GM19324 (cell line): Measurements from ENCODE around the gene MAGI2.
"Not testable (repeated sequence)": the region's sequence is repeated elsewhere in the genome, so short reads cannot be mapped to it uniquely, and the experiment has no call there.

Source experiments
- ATAC-seq: cut with Tn5 transposase; IDR thresholded peaks from one replicate; pipeline ENCODE4 v1.9.1; 2021; ENCODE audit warnings: mild to moderate bottlenecking, moderate library complexity; ENCODE audit not compliant: unreplicated experiment, low FRiP score

MAGI2 gene

GRCh38 chr7:78011642-78012041 lies 1441.8 kb downstream of the MAGI2 start:
- no peak for ATAC-seq

- no peak for ATAC-seq
Observed at GRCh38 chr7:78007231-78007630, 1446.2 kb downstream of the MAGI2 start.

- no peak for ATAC-seq
Observed at GRCh38 chr7:78006063-78006755, 1447.3 kb downstream of the MAGI2 start.

- no peak for ATAC-seq
Observed at GRCh38 chr7:78002715-78003114, 1450.8 kb downstream of the MAGI2 start.

GRCh38 chr7:78002021-78002420 lies 1451.4 kb downstream of the MAGI2 start:
- no peak for ATAC-seq

GRCh38 chr7:77999168-77999567 lies 1454.3 kb downstream of the MAGI2 start:
- ATAC-seq: not testable (repeated sequence)

GRCh38 chr7:77995717-77996116 lies 1457.8 kb downstream of the MAGI2 start:
- ATAC-seq: no peak

- ATAC-seq: no peak
Observed at GRCh38 chr7:77993838-77994237, 1459.6 kb downstream of the MAGI2 start.

- ATAC-seq: no peak
Observed at GRCh38 chr7:77991656-77992055, 1461.8 kb downstream of the MAGI2 start.

- no peak for ATAC-seq
Observed at GRCh38 chr7:77989981-77990566, 1463.4 kb downstream of the MAGI2 start.

GRCh38 chr7:77985974-77986339 lies 1467.5 kb downstream of the MAGI2 start:
- ATAC-seq: no peak

GRCh38 chr7:77985232-77985973 lies 1468.1 kb downstream of the MAGI2 start:
- no peak for ATAC-seq

GRCh38 chr7:77983973-77984372 lies 1469.5 kb downstream of the MAGI2 start:
- ATAC-seq: no peak

GRCh38 chr7:77982926-77983550 lies 1470.4 kb downstream of the MAGI2 start:
- no peak for ATAC-seq

- no peak for ATAC-seq
Observed at GRCh38 chr7:77980087-77980713, 1473.3 kb downstream of the MAGI2 start.

GRCh38 chr7:77979219-77979618 lies 1474.2 kb downstream of the MAGI2 start:
- no peak for ATAC-seq

GRCh38 chr7:77975672-77976480 lies 1477.6 kb downstream of the MAGI2 start:
- ATAC-seq: no peak

- no peak for ATAC-seq
Observed at GRCh38 chr7:77971726-77972125, 1481.7 kb downstream of the MAGI2 start.

- ATAC-seq: no peak
Observed at GRCh38 chr7:77967429-77967828, 1486.0 kb downstream of the MAGI2 start.
